Panc1 (cell line): Measurements from ENCODE around the gene ARHGAP12. TPM values are rescaled to one million over a fixed set of nuclear protein-coding genes. Genes with fewer than 3 reads are reported as not detected.

Experiments used
- ATAC-seq: fragments of 200-7000 bp; cut with Tn5 transposase; 2 replicates; pipeline ENCODE4 v1.9.1; 2020; ENCODE audit warnings: mild to moderate bottlenecking, moderate library complexity
- BruUV-seq: library from RNA; stranded (reverse); fragments of 400-500 nt; replicated peaks from 2 replicates; lab custom pipeline; 2021; lab: Mats Ljungman, UMichigan
- CTCF ChIA-PET: fragments of 300-600 bp; sonication (Branson Sonifier 250); formaldehyde crosslinking; loops from one replicate; lab custom pipeline; 2022; ENCODE audit warnings: antibody characterized with exemption; lab: Charles Lee
- POLR2A ChIA-PET: fragments of 300-600 bp; sonication (Branson Sonifier 250); formaldehyde crosslinking; loops from one replicate; lab custom pipeline; 2022; ENCODE audit warnings: antibody characterized with exemption; lab: Charles Lee
- DNase-seq: peaks from one replicate; pipeline ENCODE4 v3.0.0-alpha.2; 2010; ENCODE audit warnings: low read depth, low spot score
- H3K27ac ChIP-seq: 2 replicates; pipeline ENCODE4 v1.5.1; 2011; ENCODE audit warnings: mild to moderate bottlenecking, low read length, inconsistent platforms
- H3K27me3 ChIP-seq: fragments of 200-500 bp; sonication (Bioruptor generic); 2 replicates; pipeline ENCODE4 v1.6.0; 2014; ENCODE audit warnings: low read length, inconsistent platforms; ENCODE audit not compliant: control insufficient read depth, insufficient read depth
- H3K36me3 ChIP-seq: fragments of 200-500 bp; sonication (Bioruptor generic); 2 replicates; pipeline ENCODE4 v1.5.1; 2014; ENCODE audit warnings: inconsistent platforms, mild to moderate bottlenecking, low read length, moderate library complexity; ENCODE audit not compliant: control insufficient read depth, insufficient read depth
- H3K4me1 ChIP-seq: 2 replicates; pipeline ENCODE4 v1.5.1; 2011; ENCODE audit warnings: inconsistent platforms, mild to moderate bottlenecking, low read length, moderate library complexity; ENCODE audit not compliant: control insufficient read depth, insufficient read depth
- H3K4me3 ChIP-seq, 2 experiments: 2 replicates each; pipeline ENCODE4 v1.5.1; 2011 to 2012; ENCODE audit warnings: low read depth in 2 of 2, low read length in 2 of 2, mild to moderate bottlenecking in 2 of 2, inconsistent platforms in 1 of 2, moderate library complexity in 1 of 2
- H3K9me3 ChIP-seq: fragments of 200-500 bp; sonication (Bioruptor generic); 2 replicates; pipeline ENCODE4 v1.5.1; 2014; ENCODE audit warnings: low read depth, mild to moderate bottlenecking, inconsistent platforms, low read length, moderate library complexity; ENCODE audit not compliant: control insufficient read depth, insufficient read depth
- CTCF ChIP-seq: fragments of 450-650 bp; IDR thresholded peaks from 2 replicates; pipeline ENCODE4 v1.5.1; 2017; ENCODE audit warnings: mild to moderate bottlenecking
- POLR2AphosphoS5 ChIP-seq: IDR thresholded peaks from 2 replicates; pipeline ENCODE4 v1.6.1; 2012; ENCODE audit warnings: mild to moderate bottlenecking, low read depth, low read length, moderate library complexity
- REST ChIP-seq, 2 experiments: IDR thresholded peaks; 2 replicates each; pipeline ENCODE4 v1.6.1; 2011 to 2012; ENCODE audit warnings: low read depth in 2 of 2, control low read depth in 1 of 2, low read length in 1 of 2, mild to moderate bottlenecking in 1 of 2, moderate library complexity in 1 of 2; ENCODE audit not compliant: insufficient read depth in 1 of 2
- SIN3A ChIP-seq: IDR thresholded peaks from 2 replicates; pipeline ENCODE4 v1.6.1; 2012; ENCODE audit warnings: low read depth, mild to moderate bottlenecking, low read length, moderate library complexity, borderline replicate concordance; ENCODE audit not compliant: insufficient read depth
- TCF7L2 ChIP-seq: IDR thresholded peaks from 2 replicates; pipeline ENCODE4 v1.6.1; 2011; ENCODE audit warnings: mild to moderate bottlenecking, low read depth, low read length, inconsistent platforms
- in situ Hi-C: cut with HindIII; loops from 2 replicates; pipeline ENCODE4 v1.10.0; 2016; ENCODE audit warnings: low sequenced_read_pairs, low pct_unique_long_range_greater_than_20kb
- intact Hi-C: fragments of 100-400 bp; cut with micrococcal nuclease; formaldehyde crosslinking; loops from one replicate; pipeline ENCODE4 v1.10.0; 2022; ENCODE audit not compliant: unreplicated experiment
- total RNA-seq: library from RNA; stranded (reverse); gene quantifications from one replicate; pipeline ENCODE4 v1.2.1, GENCODE V29; 2021; ENCODE audit not compliant: unreplicated experiment

Gene ARHGAP12
- total RNA-seq, 1 experiment from 2014 or later = 22.9 TPM

- intact Hi-C loops = no loop called here
- H3K4me1 ChIP-seq = no peaks in the 10 kb centered on the region
- H3K9me3 ChIP-seq = no peaks in the 10 kb centered on the region
- TF ChIP-seq SIN3A (no peak), CTCF (no peak), POLR2AphosphoS5 (no peak), TCF7L2 (no peak), REST (IDR thresholded peaks at IDR 0.05; ENCODE audit: insufficient read depth in 1 of 2, low read depth in 2 of 2, low read length in 1 of 2) (no peak)
- ATAC-seq (no peak), DNase-seq (no peak)
- no peaks in the 10 kb centered on the region for H3K36me3 ChIP-seq
- in situ Hi-C loops = no loop called here
- POLR2A ChIA-PET = no interaction called here
- H3K27ac ChIP-seq = no peak overlapping the region
- no TSS peak for BruUV-seq
- no peak overlapping the region for H3K4me3 ChIP-seq
- no peaks in the 10 kb centered on the region for H3K27me3 ChIP-seq
- CTCF ChIA-PET = no interaction called here
Measured at GRCh38 chr10:31953080-31953479, 24.4 kb upstream of the ARHGAP12 start.

- in situ Hi-C loops (no loop called here), intact Hi-C loops (no loop called here)
- Histone ChIP-seq H3K9me3 (no peaks in the 10 kb centered on the region), H3K36me3 (no peaks in the 10 kb centered on the region), H3K4me1 (peaks cover 3% of the 10 kb centered on the region), H3K27me3 (no peaks in the 10 kb centered on the region), H3K4me3 (no peak overlapping the region), H3K27ac (no peak overlapping the region)
- TF ChIP-seq CTCF = no peak
- TF ChIP-seq REST (IDR thresholded peaks at IDR 0.05; ENCODE audit: insufficient read depth in 1 of 2, low read depth in 2 of 2, low read length in 1 of 2) = no peak
- no peak for TF ChIP-seq POLR2AphosphoS5
- TF ChIP-seq SIN3A = no peak
- no peak for TF ChIP-seq TCF7L2
- POLR2A ChIA-PET = no interaction called here
- ATAC-seq (no peak), DNase-seq (no peak)
- CTCF ChIA-PET = no interaction called here
- BruUV-seq = no TSS peak
Measured at GRCh38 chr10:31952066-31952465, 23.4 kb upstream of the ARHGAP12 start.
